ENCODE data around the gene EGFL8.

GRCh38 chr6:32194825-32195651, 30.6 kb downstream of the EGFL8 start:
- TF ChIP-seq EZH2 (IDR thresholded peaks at IDR 0.05; ENCODE audit: insufficient read depth, poor library complexity, severe bottlenecking) = no peak
- TF ChIP-seq EZH2phosphoT487 (IDR thresholded peaks at IDR 0.05; ENCODE audit: insufficient read depth, low read depth) = no peak
